ENCODE results near the gene AJM1. TPM values are rescaled to one million over a fixed set of nuclear protein-coding genes. Genes with fewer than 3 reads are reported as not detected.

Gene AJM1
- total RNA-seq, 4 donors from 2014 or later: 0.33 to 3.0 (median 0.48) TPM

DNA sequence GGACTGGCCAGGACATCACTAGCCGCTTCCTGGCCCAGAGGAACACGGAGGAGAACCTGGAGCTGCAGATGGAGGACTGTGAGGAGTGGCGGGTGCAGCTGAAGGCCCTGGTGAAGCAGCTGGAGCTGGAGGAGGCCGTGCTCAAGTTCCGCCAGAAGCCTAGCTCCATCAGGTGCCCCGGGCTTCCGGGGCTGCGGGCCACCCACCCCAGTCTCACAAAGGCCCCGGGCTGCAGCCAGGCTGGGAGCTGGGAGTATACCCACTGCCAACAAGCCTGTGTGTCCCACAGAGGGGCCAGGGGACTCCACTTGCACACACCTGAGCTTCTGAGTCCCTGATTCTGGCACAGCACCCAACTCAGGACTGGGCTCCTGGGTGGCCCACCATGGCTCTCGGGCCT is 36.2 kb upstream of the AJM1 start:
- TF ChIP-seq, protein P1, sequence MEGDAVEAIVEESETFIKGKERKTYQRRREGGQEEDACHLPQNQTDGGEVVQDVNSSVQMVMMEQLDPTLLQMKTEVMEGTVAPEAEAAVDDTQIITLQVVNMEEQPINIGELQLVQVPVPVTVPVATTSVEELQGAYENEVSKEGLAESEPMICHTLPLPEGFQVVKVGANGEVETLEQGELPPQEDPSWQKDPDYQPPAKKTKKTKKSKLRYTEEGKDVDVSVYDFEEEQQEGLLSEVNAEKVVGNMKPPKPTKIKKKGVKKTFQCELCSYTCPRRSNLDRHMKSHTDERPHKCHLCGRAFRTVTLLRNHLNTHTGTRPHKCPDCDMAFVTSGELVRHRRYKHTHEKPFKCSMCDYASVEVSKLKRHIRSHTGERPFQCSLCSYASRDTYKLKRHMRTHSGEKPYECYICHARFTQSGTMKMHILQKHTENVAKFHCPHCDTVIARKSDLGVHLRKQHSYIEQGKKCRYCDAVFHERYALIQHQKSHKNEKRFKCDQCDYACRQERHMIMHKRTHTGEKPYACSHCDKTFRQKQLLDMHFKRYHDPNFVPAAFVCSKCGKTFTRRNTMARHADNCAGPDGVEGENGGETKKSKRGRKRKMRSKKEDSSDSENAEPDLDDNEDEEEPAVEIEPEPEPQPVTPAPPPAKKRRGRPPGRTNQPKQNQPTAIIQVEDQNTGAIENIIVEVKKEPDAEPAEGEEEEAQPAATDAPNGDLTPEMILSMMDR (IDR thresholded peaks at IDR 0.05; ENCODE audit: low read depth): no peak

DNA sequence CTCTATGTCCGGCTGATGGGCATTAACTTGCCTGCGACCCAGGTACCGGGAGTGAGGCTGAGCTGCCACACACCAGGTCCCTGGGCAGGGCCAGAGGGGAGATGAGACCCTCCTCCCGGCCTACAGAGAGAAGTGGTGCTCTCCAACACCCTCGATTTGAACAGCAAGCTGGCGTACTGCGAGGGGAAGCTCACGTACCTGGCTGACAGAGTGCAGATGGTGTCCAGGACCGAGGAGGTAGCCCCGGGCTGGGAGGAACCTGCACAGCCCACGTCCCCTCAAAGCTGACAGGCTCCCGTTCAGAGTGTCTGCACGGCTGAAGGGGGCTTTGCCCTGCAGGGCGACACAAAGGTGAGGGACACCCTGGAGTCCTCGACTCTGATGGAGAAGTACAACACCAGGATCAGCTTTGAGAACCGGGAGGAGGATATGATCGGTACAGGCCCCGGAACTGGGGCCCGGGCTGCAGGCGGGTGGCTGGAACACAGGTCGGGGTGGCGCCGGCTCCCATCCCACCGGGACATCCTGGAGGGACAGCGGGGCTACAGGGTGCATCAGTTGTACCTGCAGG is 35.6 kb upstream of the AJM1 start:
- TF ChIP-seq, protein P1 (IDR thresholded peaks at IDR 0.05; ENCODE audit: low read depth): no peak

DNA sequence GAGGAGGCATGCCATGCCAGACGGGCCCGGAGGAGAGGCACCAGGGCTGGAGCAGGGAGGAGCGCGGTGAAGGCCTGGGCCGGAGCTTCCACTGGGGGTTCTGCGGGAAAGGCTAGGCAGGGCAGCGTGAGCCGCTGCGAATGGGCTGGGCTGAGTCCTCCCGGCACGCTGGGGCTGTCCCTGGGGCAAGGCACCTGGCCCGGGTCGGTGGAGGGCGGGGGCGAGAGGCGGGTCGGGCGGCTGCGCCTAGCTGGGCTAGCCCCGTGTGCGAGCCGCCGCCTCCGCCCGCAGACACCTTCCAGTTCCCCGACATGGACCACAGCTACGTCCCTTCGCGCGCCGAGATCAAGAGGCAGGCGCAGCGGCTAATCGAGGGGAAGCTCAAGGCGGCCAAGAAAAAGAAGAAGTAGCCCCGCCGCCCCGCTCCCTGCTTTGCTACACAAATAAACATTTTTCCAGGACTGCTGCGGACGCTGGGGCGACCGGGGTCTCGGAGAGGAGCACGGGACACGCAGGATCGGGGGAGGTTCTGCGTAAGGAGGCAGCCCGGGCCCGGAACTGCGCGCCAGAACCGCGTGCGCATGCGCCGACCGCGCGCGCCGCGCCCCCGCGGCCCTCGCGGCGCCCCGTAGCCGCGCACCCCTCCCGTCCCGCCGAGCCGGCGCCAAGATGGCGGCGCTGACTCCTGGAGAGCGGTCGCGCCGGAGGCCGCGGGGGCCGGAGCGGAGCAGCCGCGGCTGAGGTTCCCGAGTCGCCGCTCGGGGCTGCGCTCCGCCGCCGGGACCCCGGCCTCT is 34.8 kb upstream of the AJM1 start, which contains the start of gene RABL6:
Gene RABL6 (plus strand): TSS at position 668 of the 794 bp plus-strand sequence. CDS start 249 bp downstream, outside the sequence.
- TF ChIP-seq, protein P1 (IDR thresholded peaks at IDR 0.05; ENCODE audit: low read depth): no peak

DNA sequence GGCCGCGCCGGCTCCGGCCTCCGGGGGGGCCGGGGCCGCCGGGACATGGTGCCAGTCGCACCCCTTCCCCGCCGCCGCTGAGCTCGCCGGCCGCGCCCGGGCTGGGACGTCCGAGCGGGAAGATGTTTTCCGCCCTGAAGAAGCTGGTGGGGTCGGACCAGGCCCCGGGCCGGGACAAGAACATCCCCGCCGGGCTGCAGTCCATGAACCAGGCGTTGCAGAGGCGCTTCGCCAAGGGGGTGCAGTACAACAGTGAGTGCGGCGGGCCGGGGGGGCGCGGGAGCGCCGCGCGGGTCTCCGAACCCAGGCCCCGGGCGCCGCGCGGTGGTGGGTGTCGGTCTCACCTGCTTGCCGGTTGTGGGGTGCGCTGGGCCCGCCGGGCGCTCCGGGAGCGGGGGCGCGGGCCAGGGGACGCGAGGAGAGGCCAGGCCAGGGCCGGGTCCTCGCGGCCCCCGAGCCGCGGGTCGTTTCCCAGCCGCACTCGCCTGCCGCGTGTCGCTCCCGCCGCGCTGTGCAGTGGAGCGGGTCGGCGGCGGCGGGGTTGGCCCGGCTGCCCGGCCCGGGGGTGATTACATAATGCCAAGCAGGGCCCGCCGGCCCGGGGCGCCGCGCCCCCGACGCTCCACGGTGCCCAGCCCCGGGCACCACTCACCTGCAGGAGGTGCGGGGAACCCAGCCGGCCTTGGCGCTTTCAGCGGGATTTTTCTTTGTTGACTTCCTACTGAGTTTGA is 34.0 kb upstream of the AJM1 start:
- TF ChIP-seq, protein P1 (IDR thresholded peaks at IDR 0.05; ENCODE audit: low read depth): no peak

DNA sequence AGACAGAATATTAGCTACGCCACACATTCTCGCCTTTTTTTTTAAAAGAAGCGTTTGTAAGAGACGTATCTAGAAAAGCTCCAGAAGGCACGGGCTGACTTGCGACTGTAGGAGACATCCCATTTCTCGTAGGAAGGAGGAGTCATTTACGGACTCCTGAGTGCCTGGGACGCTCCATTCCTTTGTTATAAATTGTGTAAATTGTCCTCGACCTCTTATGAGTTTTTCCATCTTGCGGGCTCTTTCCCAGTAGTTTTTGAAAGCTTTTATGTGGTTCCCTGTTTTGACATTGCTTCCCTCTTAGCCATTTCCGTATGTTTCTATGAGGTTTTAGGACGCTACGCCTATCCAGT is 33.5 kb upstream of the AJM1 start:
- TF ChIP-seq, protein P1 (IDR thresholded peaks at IDR 0.05; ENCODE audit: low read depth): no peak

DNA sequence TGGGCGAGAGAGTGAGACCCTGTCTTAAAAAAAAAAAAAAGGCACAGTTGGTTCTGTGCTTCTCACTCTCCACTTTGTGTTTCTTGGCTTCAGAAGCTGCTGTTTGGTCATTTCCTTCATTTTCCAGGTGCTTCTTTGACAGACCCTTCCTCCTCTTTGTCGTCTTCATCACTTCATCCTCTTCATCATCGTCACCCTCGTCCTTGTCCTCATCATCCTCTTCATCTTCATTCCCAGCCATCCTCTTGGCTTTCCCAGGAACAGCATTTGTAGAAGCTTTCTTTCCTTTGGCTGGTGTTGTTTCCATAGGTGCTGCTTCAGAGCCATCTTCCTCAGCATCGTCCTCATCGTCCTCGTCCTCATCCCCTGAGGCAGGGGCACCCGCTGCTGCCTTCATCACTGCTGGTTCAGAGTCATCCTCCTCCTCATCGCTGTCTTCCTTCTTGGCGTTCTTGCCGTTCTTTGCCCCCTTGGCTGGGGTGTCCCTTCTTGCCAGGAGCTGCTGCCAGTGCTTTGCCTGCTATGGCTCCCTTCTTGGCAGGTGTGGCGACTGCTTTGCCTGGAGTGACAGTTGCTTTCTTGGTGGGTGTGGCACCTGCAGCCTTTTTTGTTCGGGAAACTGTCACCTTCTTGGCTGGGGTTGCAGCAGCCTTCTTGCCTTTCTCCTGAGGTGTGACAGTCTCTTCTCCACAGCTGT is 27.4 kb upstream of the AJM1 start:
- TF ChIP-seq, protein P1 (IDR thresholded peaks at IDR 0.05; ENCODE audit: low read depth): no peak
